A673 (cell line): ENCODE measurements around the gene PDGFRA.

ENCODE experiments used
- CTCF ChIP-seq: fragments of 300-800, 200-600 bp; sonication (generic); conservative IDR thresholded peaks from 2 replicates; pipeline ENCODE4 v1.5.1; 2017; ENCODE audit warnings: low read depth, mild to moderate bottlenecking, antibody characterized with exemption, low read length, moderate library complexity, mixed read lengths
- EZH2 ChIP-seq: fragments of 200-600 bp; sonication (generic); IDR thresholded peaks from 2 replicates; pipeline ENCODE4 v1.6.1; 2017; ENCODE audit warnings: borderline replicate concordance, low read depth, mild to moderate bottlenecking, mixed read lengths, antibody characterized with exemption, low read length; ENCODE audit not compliant: poor library complexity, severe bottlenecking

GRCh38 chr4:54218736-54219135 is 10.4 kb upstream of the PDGFRA start:
- TF ChIP-seq CTCF (no peak), EZH2 (no peak)
